ENCODE data around the gene SMIM41.
A peak's percentile ranks its signal among the peaks of the same experiment; 100 is the strongest.

SMIM41 gene

DNA sequence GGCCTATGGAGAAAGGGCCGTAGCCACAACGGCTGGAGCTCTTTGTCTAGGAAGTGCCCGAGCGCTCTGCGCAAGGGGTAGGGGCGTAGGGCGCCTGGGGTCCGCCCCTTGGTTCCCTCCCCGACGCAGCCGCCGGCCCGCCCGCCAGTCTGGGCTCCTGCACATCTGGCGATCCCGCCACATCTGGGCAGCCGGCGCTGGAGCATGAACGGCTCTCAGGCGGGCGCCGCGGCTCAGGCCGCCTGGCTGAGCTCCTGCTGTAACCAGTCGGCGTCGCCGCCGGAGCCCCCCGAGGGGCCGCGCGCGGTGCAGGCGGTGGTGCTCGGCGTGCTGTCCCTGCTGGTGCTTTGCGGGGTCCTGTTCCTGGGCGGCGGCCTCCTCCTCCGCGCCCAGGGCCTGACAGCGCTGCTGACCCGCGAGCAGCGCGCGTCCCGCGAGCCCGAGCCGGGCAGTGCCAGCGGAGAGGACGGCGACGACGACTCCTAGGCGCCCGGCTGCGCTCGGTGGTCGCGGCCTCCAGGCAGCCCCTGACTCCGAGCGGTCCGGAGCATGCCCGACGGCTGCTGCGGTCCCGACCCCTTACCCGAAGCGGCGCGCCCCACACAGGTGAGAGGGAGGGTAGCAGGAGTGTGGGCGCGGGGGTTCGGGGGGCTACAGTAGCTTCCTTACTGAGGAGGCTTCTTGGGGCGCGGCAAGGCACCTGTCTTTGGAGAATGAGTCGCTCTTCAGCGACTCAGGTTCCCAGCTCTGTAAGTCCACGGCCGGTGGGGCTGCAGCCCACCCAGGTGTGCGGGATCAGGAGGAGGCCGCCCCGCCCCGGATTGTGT is at the start of gene SMIM41:
SMIM41 (plus strand) TSS at position 129 of the 827 bp plus-strand sequence; CDS start at position 205, 76 bp downstream.
- no peak for DNase-seq (ENCODE audit: low read depth in 2 of 2)

DNA sequence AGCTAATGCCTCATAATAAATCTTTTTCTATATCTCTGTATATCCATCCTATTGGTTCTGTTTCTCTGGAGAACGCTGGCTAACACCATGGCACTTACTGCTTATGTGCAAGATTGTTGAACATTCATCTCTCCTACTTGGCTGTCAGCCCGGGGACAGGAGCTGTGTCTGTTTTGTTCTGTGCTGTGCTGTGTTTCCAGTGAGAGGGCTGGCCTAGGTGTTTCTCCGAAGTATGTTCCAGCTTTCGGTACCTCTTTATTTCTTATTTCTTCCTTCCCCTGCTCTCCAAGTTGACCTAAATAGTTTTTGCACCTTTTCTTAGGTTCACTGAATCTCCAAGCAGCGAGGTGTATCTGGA is 47.1 kb upstream of the SMIM41 start:
- DNase-seq (ENCODE audit: low read depth in 2 of 2): peak in 1 of 2 experiments; percentile 21

DNA sequence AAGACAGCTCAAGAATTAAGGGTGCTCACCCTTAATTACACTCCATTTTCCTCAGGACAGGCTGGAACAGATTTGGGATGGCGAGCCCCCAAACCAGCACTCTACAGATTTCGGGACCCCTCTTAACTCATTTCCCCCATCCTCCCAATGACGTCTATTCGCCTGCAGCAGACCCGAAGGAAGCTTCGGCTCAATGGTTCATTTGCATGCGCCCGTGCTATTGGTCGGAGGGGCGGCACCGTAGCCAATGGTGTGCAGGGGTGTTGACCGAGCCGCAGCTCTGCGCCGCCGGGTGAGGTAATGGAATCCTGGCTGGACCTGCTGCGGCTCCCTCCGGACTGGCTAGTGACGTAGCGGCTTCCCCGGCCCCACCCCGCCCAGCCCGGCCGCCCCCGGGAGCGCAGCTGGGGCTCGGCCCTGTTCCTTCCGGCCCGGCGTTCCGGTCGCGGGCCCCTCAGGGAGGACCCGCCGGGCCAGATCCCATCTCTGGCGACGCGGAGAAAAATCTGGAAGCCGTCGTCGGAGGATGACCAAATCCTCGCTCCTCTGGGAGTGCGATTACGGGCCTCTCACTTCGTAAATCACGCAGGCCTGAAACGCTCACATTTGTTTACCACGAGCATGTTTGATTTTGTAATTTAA is 46.6 kb upstream of the SMIM41 start:
- peak; percentile 82 to 83 for DNase-seq (ENCODE audit: low read depth in 2 of 2)

DNA sequence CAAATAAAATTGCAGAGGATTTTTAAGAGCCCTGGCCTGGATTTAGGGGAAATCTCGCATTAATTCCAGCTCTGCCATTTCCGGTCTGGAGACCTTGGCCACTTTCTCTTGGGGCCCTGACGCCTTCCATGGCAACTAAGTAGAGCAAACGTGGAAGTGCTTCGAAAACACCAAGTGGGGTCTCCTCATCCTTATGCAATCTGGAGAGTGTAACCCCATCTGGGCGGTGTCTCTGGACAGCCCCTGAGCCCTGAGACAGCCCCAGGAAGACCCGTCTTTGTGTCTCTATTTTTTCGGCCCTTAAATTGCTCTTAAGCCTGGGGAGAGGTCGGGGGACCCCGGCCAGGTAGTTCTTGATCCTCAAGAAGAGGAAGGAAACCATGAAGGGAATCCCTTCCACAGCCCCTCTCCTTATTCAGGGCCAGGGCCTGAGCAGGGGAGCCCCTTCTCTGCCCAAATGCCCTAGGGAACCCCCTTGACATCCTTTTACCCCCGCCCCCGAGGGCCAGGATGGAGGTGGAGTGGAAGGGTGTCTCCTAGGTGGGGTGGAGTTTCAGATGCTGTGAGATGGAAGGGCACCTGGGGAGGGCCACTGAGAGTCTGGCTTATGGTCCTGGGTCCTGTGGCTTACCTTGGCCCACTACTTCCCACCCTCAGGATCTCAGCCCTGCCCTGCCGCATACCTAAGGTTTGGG is 45.9 kb upstream of the SMIM41 start:
- no peak for DNase-seq (ENCODE audit: low read depth in 2 of 2)

DNA sequence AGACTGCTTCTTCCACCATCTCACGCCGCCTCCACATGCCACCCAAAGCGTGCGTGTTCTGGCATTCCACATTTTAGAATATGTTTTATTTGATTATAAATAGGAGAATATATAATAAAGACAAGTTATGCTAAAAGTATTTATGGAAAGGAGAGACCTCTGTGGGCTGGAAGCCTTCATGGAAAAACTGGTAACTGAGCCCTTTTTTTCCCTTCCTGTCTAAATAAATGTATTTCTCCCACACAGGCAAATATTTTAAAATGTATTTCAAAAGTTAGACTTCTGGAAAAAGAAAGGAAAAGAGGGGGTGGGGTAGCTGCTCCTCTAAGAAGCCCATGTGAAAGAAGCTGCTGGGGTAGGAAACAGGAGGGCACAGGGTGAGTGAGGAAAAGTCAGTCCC is 44.3 kb upstream of the SMIM41 start:
- no peak for DNase-seq (ENCODE audit: low read depth in 2 of 2)

DNA sequence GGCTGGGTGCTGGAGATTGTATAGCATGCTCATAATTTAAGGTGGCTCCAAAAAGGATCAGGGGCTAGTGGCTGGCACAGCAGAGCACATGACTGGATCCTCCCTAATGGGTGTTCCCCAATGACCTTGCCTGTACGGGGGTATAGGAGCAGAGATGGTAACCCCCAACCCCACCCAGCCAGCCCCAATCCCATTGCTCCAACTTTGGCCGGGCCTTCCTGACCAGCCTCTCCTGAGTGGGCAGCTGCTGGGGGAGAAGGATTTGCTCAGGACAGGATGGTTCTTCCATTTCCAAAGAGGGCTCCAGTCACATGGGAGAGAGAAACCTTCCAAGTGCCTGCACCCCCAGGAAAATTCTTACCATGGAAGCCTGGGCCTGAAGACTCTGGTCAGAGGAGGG is 43.6 kb upstream of the SMIM41 start:
- DNase-seq (ENCODE audit: low read depth in 2 of 2): no peak

DNA sequence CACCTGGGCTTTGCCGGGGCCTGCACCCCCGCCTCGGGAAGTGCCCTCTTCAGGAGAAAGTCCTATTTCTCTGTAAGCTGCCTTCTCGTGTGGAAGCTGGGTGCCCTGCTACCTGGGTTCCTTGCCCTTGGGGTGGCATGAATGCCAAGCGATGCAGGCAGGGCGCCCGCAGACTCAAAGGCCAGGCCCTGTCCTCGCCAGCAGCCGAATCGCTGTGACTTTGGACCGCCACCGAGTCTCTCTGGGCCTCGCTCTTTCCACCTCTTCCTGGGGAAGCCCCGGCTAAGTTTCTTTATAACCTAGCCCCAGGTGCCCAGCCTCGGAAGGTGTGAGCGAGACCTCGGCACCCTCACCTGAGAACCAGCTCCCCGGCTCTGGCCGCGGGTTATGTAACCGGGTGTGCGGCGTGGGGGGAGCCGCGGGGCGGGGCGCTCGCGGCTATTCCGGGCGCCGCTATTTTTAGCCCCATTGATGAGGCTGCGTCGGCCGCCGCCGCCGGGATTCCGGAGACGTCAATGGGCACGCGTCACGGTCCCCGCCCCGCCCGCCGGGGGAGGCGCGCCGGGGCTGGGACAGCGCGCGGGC is 42.8 kb upstream of the SMIM41 start:
- peak in 1 of 2 experiments; percentile 56 for DNase-seq (ENCODE audit: low read depth in 2 of 2)

DNA sequence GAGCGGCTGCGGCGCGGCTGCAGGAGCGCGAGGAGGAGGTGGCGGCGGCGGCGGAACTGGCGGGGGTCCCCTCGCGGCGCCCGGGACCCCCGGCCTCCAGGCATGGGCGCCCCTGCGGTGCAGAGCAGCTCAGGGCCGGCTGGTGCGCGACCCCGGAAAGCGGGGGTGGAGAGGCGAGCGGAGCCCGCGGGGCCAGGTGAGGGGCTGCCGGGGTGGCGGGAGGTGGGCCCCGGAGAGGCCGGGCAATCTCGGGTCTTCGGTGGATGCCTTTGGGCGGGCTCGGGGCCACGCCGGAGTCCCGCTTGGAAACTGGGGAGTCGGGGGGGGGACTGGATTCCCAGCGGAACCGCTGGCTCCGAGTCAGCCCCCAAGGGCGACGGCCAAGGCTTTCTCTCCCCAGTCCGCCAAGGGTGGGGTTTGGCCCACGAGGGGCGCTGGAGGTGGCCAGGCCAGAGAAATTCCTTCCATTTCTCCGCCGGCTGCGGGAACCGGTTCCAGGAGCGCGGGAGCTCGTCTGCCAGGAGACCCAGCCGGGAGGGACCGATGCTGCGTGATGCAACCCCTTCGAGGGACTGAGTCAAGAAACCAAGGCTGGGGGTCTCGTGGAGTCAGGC is 42.1 kb upstream of the SMIM41 start:
- no peak for DNase-seq (ENCODE audit: low read depth in 2 of 2)

DNA sequence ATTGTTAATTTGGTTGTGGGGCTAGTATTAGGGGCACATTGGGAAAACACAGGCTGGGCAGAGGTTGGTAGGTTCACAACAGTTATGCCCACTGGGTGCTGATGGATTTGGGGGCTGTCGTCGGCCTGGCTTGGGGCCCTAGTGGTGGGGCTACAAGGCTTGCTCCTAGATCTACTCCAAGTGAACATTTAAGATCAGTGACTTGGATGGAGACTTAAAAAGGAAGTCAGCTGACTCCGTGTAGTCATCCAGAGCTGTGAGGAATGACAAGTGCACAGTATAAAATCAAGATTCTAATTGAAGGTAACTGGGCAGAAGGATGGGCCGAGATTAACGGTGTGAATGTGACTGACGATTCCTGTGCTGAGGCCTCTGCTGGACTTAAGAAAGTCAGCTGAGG is 41.1 kb upstream of the SMIM41 start:
- DNase-seq (ENCODE audit: low read depth in 2 of 2): no peak

DNA sequence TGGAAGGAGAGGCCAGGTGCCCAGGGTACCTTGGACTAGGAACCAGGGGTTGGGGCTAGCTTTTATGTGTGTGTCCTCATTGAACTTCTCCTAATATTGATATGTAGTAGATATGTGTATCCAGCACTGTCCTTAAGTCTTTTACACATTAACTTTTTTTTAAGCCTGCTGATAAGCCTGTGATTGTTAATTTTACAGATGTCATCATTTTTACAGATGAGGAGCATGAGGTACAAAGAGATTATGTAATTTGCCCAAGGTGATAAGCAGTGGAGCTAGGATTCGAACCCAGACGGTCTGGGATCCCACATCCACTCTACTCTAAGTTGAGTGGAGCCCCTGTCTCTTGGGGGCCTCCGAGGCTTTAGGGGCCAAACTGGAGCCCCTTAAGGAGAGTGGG is 38.5 kb upstream of the SMIM41 start:
- no peak for DNase-seq (ENCODE audit: low read depth in 2 of 2)

DNA sequence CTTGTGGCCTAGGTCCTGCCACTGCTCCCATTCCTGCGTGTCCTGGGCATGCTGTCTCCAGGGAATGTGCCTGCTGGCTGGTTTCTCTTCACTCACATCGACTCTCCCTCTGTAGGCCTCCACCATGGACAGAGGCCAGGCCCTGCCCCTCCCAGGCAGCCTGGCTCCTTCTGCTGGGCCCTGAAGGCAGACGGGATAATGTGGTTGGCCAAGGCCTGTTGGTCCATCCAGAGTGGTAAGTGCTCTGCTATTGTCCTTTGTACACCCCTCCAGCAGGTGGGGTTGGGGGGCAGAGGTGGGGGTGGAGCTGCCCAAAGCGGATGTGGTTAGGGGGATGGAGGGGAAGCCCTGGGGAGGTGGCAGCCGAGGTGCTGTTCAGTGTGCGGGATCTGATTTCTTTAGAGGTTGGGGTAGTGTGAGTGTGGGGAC is 37.8 kb upstream of the SMIM41 start:
- no peak for DNase-seq (ENCODE audit: low read depth in 2 of 2)

DNA sequence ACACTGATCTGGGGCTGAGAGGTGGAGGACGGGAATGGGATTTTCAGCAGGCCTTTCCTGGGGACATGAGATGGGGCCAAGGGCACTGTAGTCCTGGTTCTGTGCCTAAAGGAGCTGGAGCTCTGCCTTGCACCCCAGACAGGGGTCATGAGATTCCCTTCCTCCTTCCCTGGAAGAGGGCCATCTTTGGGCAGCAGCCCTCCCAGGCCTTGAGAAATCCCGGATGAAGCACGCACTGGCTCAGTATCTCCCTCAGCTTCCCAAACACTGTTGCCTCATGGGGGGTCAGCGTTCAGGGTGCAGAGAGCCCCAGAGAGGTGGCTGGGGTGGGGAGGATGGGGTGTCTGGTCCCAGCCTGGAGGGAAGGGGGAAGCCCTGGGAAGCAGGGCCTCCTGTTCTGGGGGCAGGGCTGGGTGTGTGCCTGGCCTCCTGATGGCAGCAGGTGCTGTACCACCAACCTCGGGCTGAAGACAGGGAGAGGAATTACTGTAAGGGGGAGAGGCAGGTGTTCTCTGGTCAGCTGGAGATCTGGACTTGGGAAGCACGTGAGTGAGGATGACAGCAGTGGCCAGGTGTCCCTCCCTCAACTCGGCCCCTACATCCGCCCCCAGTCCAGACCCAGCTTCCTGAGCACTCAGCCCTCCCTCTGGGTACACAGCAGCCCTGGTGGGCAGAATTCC is 36.7 kb upstream of the SMIM41 start:
- no peak for DNase-seq (ENCODE audit: low read depth in 2 of 2)

DNA sequence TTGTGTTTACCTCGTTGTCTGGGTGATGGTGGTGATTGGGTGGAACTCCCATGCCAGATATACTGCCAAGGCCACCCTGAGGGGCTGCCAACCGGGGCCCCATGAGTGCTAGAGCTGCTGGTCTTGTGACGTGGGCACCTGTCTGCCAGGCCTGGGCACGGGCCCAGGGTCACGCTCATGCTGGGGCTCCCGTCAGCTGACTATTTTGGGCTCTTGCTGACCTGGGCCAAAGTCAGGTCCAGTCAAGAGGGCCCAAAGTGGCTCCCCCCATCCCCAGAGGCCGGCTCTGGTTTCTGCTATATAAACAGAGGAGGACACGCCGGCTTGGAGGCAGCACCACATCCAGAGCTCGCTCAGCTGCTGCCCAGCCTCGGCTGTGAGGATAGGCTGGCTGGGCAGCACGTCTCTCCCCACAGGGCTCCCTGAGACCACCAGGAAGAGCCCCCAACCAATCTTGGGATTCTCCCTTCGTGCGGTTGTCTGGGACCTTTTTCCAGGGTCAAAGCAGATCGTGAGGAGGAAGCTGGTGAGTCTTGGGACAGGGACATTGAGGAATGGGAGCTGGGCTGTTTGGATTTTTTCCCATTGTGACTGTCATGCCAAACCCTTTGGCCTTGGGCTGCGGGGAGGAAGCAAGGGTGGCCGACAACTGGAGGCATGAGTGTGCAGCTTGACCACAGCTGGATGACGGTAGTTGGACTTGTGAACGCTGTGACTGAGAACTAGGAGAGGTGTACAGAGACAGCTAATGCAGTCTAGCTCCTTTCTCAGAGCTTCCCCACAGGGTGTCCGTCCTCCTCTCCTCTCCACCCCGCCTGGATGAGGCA is 35.9 kb upstream of the SMIM41 start:
- no peak for DNase-seq (ENCODE audit: low read depth in 2 of 2)

DNA sequence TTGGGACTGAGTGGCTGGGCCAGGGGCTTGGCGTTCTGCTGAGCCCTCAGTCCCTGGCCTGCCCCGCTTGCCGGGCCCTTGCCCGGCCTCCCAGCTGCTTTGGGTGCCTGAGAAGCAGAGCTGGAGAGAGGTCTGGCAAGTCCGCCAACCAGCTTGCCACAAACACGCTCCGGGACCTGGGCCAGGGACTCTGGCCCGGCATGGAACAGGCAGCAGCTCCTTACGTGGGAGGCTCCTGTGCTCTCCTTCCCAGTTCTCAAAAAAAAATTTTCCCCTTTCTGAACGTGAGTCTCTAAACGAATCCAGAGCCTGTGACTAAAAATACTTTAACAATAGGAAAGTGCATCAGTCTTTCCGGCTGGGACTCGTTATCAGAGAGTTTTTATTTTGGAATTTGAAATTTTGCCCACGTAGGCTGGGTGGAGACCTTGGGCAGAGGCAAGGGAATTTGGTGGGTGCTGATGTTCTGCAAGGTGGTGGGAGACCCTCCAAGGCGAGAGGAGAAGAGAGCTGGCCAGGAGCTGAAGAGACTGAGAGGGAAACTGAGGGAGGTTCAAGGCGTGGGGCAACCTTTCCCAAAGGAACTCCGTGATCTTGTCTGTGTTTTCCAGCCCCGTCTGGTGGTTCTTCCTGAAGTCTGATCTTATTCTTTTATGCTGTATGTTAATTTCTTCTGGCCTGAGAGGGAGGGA is 35.1 kb upstream of the SMIM41 start:
- peak in 1 of 2 experiments; percentile 45 for DNase-seq (ENCODE audit: low read depth in 2 of 2)

DNA sequence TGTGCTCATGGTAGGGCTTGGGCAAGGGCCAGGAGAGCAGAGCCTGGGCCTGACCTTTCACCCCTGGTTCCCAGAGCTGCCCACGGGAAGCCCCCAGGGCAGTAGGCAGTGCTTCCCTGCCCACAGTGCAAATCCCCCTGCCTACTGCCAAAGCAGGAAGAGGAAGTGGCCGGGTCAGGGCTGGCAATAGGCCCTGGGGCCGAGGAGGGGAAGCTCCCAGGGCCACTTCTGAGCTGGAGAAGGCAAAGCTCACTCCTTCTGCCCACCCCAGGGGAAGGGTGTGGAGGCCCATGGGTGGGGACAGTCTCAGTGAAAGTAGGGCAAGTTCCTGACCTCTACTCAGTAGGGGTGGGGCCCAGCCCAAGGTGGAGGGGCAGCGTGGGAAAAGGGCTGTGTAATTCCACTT is 33.7 kb upstream of the SMIM41 start:
- no peak for DNase-seq (ENCODE audit: low read depth in 2 of 2)

DNA sequence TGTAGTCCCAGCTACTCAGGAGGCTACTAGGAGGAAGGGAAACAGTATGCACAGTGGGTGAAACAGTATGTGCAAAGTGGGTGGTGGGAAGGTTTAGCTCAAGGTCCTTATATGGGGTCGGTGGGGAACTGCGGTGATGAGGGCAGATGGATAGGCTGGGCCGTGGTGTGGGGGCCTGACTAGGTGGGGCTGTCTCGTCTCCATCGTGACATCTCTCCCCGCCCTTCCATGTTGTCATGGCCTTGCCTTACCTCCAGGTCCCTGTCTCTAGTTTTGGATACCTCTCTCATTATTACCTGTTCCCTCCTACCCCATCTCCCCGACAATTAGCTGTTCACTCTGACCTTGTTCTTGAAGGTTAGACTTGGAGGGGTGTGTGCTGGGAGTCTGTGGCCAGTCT is 32.6 kb upstream of the SMIM41 start:
- DNase-seq (ENCODE audit: low read depth in 2 of 2): no peak

DNA sequence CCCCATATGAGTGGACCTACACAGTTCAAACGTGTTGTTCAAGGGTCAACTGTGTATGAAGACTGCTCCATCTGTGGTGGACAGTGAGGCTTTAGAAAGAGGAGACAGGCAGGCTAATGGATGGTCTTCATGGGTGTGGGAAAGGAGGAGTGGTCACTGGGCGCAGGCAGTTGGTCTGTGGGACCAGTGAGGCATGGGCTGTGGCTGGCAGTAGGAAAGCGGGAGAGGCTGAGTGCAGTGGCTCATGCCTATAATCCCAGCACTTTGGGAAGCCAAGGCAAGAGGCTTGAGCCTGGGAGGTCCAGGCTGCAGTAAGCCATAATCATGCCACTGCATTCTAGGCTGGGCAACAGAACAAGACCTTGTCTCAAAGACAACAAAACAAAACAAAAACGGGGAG is 30.2 kb upstream of the SMIM41 start:
- no peak for DNase-seq (ENCODE audit: low read depth in 2 of 2)

DNA sequence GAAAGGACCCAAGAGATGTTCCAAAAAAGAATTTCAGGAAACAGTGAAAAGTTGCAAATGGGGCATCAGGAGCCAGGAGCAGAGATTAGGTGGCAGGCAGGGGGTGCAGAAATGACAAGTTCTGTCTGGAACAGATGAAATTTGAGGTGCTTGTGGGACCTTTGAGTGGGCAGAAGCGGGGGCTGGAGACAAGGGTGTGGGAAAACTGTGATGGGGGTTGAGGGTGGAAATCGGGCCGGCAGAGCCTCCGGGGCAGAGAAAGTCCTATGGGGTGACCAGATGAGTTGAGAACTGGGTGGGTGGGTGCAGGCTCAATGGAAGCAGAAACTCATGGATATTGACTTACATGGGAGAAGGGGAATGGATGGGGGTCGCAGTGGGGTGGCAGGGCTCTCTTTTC is 29.8 kb upstream of the SMIM41 start:
- no peak for DNase-seq (ENCODE audit: low read depth in 2 of 2)

DNA sequence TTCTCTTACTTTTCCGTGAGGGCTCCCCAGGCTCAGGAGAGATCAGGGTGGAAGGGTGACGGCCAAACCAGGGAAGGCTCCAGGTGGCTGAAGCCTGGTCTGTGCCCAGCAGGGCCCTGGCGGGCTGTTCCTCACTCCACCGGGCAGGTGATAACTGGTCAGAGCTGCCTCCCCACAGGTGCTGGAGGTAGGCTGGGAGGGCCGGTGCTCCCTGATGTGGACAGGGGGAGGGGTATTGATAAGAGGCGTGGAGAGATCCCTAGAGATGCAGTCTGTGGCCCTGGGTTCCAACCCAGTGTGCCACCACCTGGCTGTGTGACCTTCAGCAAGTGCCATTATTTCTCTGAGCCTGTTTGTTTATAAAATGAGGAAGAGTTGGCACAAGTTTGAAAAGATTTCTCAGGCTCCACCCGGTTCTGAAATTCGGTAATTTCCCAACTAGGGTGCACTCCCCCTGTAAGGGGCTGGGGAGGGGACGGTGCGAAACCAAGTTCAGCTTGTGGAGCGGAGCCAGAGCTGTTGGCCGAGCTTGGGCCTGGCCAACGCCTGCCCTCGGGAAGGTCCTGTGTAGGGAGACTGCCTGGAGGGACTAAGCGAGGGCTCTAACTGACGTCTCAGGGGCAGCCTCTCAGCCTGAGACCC is 29.3 kb upstream of the SMIM41 start:
- DNase-seq (ENCODE audit: low read depth in 2 of 2): no peak

All from fibroblast of skin of left biceps (primary cell).